GM19468 (cell line): Measurements from ENCODE around the gene MARK3.
"Not testable (repeated sequence)": the region's sequence is repeated elsewhere in the genome, so short reads cannot be mapped to it uniquely, and the experiment has no call there.

Source experiments
- ATAC-seq: cut with Tn5 transposase; IDR thresholded peaks from one replicate; pipeline ENCODE4 v1.9.1; 2021; ENCODE audit warnings: mild to moderate bottlenecking, moderate library complexity, moderate number of reproducible peaks; ENCODE audit not compliant: unreplicated experiment; ENCODE audit errors: extremely low read depth

The MARK3 gene

DNA sequence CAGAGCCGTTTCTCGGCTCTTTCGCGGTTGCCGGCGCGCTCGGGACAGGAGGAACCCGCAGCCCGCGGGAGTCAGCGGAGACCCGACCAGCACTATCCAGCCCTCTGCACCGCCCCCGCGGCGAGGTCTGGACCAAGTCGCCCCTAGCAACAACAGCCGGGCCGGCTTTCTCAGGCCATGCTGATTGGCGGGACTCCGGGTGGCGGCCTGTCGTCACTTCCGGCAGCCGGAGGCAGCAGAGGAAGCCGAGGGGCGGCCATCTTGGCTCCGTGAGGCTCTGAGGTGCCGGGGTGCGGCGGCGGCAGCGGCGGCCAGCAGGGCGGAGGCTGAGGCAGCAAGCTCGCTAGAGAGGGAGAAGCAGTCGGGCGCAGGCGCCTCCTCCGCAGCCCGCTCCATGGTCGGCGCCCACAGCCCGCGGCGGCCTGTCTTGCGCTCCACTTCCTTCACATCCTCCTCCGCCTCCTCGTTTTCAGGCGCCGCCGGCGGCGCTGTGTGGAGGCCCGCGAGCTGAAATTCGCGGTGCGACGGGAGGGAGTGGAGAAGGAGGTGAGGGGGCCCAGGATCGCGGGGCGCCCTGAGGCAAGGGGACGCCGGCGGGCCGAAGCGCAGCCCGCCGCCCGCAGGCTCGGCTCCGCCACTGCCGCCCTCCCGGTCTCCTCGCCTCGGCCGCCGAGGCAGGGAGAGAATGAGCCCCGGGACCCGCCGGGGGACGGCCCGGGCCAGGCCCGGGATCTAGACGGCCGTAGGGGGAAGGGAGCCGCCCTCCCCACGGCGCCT is at the start of gene MARK3:
Gene MARK3 (plus strand): TSS at position 264 of the 777 bp plus-strand sequence. CDS start 615 bp downstream, outside the sequence.
- ATAC-seq: peak; percentile 91

DNA sequence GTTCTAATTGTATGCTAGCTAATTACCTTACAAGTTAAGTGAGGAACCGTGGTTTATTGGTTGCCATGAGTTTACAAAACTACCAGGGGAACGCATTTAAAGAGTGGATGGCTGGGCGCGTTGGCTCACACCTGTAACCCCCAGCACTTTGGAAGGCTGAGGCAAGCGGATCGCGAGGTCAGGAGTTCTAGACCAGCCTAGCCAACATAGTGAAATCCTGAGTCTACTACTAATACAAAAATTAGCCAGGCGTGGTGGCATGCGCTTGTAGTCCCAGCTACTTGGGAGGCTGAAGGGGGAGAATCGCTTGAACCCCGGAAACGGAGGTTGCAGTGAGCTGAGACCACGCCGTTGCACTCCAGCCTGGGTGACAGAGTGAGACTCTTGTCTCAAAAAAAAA is 49.0 kb upstream of the MARK3 start:
- ATAC-seq: no peak

- ATAC-seq: no peak
Measured at GRCh38 chr14:103337794-103338193, 47.4 kb upstream of the MARK3 start.

GRCh38 chr14:103339561-103339960 is 45.7 kb upstream of the MARK3 start:
- ATAC-seq: no peak

- no peak for ATAC-seq
Measured at GRCh38 chr14:103340480-103341212, 44.6 kb upstream of the MARK3 start.

- ATAC-seq: no peak
Measured at GRCh38 chr14:103341250-103342129, 43.7 kb upstream of the MARK3 start.

GRCh38 chr14:103343164-103343879 is 41.9 kb upstream of the MARK3 start:
- no peak for ATAC-seq

DNA sequence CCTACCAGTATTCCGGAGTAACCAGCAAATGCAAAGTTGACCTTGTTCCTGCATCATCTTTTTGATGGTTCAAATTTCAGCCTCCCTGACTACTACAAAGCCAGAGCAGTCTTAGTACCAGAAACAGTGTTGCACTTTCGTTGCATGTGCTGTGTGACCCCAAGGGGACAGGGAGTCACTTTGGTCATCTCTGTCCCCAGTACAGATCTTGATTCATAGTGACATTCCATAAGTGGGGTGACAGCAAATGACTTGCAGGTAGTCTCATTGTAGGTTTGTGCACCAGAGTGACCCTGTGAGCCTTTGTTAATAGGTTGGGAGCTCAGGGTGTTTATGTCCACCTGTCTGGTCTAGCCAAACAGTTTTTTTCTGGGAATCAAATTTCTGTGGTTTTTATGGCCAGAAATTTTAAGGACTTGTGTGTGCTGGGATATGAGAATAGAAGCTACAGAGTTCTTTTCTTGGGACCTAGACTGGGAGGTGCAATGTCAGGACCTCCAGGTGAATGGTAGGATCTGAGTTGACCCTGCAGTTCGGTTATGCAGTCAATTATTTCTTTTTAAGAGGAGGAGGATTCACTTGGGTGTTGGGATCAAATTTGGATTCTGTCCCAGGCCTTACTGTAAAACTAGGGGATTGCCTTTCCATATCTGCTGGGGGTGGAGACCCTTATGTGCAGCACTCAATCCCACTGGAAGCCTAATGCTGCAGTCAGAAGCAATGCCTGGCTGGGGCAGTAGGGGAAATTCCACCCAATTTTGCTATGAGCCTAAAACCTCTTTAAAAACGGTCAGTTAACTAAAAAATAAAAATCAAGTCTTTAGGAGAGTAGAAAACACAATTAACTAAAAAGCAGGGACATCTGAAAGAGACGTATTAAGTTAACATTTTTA is 41.1 kb upstream of the MARK3 start:
- ATAC-seq: no peak

GRCh38 chr14:103346286-103346685 is 38.9 kb upstream of the MARK3 start:
- ATAC-seq: no peak

GRCh38 chr14:103347091-103347815 is 38.0 kb upstream of the MARK3 start:
- no peak for ATAC-seq

DNA sequence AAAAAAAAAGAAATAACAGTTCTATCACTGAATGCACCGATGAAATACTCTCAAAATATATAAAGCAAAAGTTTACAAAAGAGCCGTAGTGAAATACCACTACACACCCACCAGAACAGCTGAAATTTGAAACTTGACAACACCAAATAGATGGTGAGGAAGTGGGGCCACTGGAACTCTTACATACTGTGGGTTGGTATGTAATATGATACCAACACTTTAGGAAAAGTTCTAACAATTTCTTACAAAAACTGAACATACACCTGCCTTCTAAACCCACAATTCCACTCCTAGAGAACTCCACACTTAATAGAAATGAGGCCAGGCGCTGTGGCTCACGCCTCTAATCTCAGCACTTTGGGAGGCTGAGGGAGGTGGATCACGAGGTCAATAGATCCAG is 37.1 kb upstream of the MARK3 start:
- no peak for ATAC-seq

DNA sequence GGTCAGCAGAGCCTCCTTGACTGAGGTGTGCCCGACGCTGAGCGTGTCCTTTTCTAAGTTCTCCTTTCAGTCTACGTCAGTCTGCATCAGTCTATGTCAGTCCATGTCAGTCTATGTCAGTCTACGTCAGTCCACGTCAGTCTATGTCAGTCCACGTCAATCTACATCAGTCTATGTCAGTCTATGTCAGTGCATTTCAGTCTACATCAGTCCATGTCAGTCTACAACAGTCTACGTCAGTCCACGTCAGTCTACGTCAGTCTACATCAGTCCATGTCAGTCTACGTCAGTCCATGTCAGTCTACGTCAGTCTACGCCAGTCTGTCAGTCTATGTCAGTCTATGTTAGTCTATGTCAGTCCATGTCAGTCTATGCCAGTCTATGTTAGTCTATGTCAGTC is 35.2 kb upstream of the MARK3 start:
- no peak for ATAC-seq

DNA sequence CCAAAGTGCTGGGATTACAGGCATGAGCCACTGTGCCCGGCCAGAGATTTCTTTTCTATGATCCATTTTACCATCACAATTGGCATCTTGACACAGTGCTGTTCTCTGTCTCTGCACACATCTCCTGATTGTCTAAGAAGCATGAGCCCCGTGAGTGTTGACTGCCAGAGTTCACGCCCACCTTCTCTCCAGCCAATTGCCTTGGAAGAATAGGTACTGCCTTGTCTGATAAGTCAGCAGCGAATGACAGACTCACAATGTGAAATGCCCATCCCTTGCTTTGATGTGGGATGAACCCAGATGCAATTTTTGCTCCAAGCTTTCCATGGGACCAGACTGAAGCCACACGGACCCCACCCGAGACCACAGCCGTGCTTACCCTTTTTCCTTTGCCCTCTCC is 31.9 kb upstream of the MARK3 start:
- ATAC-seq: no peak

DNA sequence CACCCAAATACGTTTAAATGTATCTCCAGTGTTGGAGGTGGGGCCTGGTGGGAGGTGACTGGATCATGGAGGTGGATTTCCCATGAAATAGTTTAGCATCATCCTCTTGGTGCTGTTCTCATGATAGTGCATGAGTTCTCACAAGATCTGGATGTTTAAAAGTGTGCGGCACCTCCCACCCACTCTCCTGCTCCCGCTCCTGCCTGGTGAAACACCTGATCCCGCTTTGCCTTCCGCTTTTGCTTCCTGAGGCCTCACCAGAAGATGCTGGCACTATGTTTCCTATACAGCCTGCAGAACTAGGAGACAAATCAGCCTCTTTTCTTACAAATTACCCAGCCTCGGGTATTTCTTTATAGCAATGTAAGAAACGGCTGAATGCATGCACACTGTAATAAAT is 31.1 kb upstream of the MARK3 start:
- no peak for ATAC-seq

- ATAC-seq: no peak
Measured at GRCh38 chr14:103356024-103356682, 29.1 kb upstream of the MARK3 start.

DNA sequence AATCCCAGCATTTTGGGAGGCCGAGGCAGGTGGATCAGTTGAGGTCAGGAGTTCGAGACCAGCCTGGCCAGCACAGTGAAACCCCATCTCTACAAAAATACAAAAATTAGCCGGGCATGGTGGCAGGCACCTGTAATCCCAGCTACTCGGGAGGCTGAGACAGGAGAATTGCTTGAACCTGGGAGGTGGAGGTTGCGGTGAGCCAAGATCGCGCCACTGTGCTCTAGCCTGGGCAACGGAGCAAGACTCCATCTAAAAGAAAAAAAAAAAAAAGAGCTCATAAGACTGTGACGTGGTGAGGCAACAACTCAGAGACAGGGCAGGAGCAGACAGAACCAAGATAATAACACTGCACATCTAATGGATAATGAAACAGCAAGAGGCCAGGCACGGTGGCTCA is 27.7 kb upstream of the MARK3 start:
- ATAC-seq: not testable (repeated sequence)

GRCh38 chr14:103360548-103360947 is 24.7 kb upstream of the MARK3 start:
- ATAC-seq: no peak

GRCh38 chr14:103361867-103362266 is 23.3 kb upstream of the MARK3 start:
- no peak for ATAC-seq
